HepG2 (cell line): ENCODE data around the gene IFIT5. TPM values are rescaled to one million over a fixed set of nuclear protein-coding genes. Genes with fewer than 3 reads are reported as not detected.

Experiments used
- ATAC-seq: fragments of 200-7000 bp; cut with Tn5 transposase; 3 replicates; pipeline ENCODE4 v1.9.1; 2020; ENCODE audit warnings: mild to moderate bottlenecking, moderate library complexity
- BruUV-seq: library from RNA; stranded (reverse); fragments of 400-500 nt; replicated peaks from 2 replicates; lab custom pipeline; 2021; lab: Mats Ljungman, UMichigan
- CTCF ChIA-PET: fragments of 300-600 bp; formaldehyde crosslinking; extraction: SDS; loops from one replicate; lab custom pipeline; 2021; ENCODE audit warnings: low total read pairs, inconsistent platforms, low intra/inter-chr PET ratio; lab: Yijun Ruan, JAX
- POLR2A ChIA-PET: fragments of 350-600 bp; sonication (Branson Sonifier 250); formaldehyde crosslinking; loops from one replicate; lab custom pipeline; 2020; ENCODE audit warnings: antibody characterized with exemption, inconsistent platforms; lab: Yijun Ruan, JAX
- DNase-seq: peaks from one replicate; pipeline ENCODE4 v3.0.0-alpha.2; 2015; ENCODE audit warnings: low spot score
- FAIRE-seq: peaks from 3 replicates; lab custom pipeline; 2011; peaks lifted over from hg19 to GRCh38; lab: Jason Lieb, UNC
- H2AFZ ChIP-seq: one replicate; pipeline ENCODE4 v1.6.1; 2011; ENCODE audit warnings: low read length, inconsistent platforms
- H3K27ac ChIP-seq: fragments of 300-600 bp; 3 replicates; pipeline ENCODE4 v1.8.0; 2011; ENCODE audit warnings: mixed run types, mild to moderate bottlenecking, mixed read lengths, low read length, inconsistent platforms; ENCODE audit not compliant: insufficient read depth; ENCODE audit errors: extremely low read length
- H3K27me3 ChIP-seq, 2 experiments: fragments of 200-600 bp in 1 of 2; 2 replicates in 1 of 2; 3 replicates in 1 of 2; pipeline versions ENCODE4 v1.6.0 to v1.8.0; 2011; ENCODE audit warnings: low read length in 2 of 2, mild to moderate bottlenecking in 2 of 2, moderate library complexity in 2 of 2, inconsistent platforms in 1 of 2; ENCODE audit not compliant: insufficient read depth in 2 of 2, control insufficient read depth in 1 of 2
- H3K36me3 ChIP-seq, 2 experiments: fragments of 200-600 bp in 1 of 2; replicated peaks in 1 of 2; 2 replicates in 1 of 2; 3 replicates in 1 of 2; pipeline versions ENCODE4 v1.5.1 to v1.8.0; 2011; ENCODE audit warnings: low read length in 2 of 2, inconsistent platforms in 1 of 2; ENCODE audit not compliant: insufficient read depth in 2 of 2, control insufficient read depth in 1 of 2
- H3K4me1 ChIP-seq: 2 replicates; pipeline ENCODE4 v1.5.1; 2012; ENCODE audit warnings: low read length, inconsistent platforms; ENCODE audit not compliant: insufficient read depth
- H3K4me2 ChIP-seq: 2 replicates; pipeline ENCODE4 v1.6.0; 2011; ENCODE audit warnings: low read depth, low read length, inconsistent platforms
- H3K4me3 ChIP-seq, 3 experiments: fragments of 200-600 bp in 1 of 3; sonication (generic), shearing (Covaris generic) in 1 of 3; replicated peaks in 1 of 3; 2 replicates each; pipeline ENCODE4 v1.5.1; 2011 to 2016; ENCODE audit warnings: low read length in 3 of 3, inconsistent platforms in 2 of 3, low read depth in 2 of 3, mild to moderate bottlenecking in 2 of 3, control low read depth in 1 of 3, mixed read lengths in 1 of 3; ENCODE audit not compliant: insufficient read depth in 1 of 3
- H3K79me2 ChIP-seq: one replicate; pipeline ENCODE4 v1.6.1; 2011; ENCODE audit warnings: low read length, inconsistent platforms; ENCODE audit not compliant: insufficient read depth
- H3K9ac ChIP-seq: 2 replicates; pipeline ENCODE4 v1.6.0; 2011; ENCODE audit warnings: mild to moderate bottlenecking, low read depth, low read length, inconsistent platforms; ENCODE audit not compliant: insufficient read depth
- H3K9me3 ChIP-seq: 2 replicates; pipeline ENCODE4 v1.5.1; 2012; ENCODE audit warnings: mild to moderate bottlenecking, low read length
- H4K20me1 ChIP-seq: 2 replicates; pipeline ENCODE4 v1.6.0; 2011; ENCODE audit warnings: inconsistent platforms, mild to moderate bottlenecking, low read length, moderate library complexity; ENCODE audit not compliant: insufficient read depth
- FOXP1 ChIP-seq, 2 experiments: fragments of 450-650 bp in 1 of 2; IDR thresholded peaks; 2 replicates each; pipeline ENCODE4 v1.6.1; 2017 to 2018; ENCODE audit warnings: antibody characterized with exemption in 1 of 2
- MED13 ChIP-seq: sonication (generic); formaldehyde crosslinking; IDR thresholded peaks from 2 replicates; pipeline ENCODE4 v1.5.0; 2020; ENCODE audit warnings: missing genetic modification reagents
- MIER2 ChIP-seq: IDR thresholded peaks from 2 replicates; pipeline ENCODE4 v1.6.1; 2016; ENCODE audit warnings: missing biosample characterization, missing genetic modification reagents
- WGBS: methylation state at CpG from one replicate; pipeline ENCODE4 v1.1.6; 2017; ENCODE audit warnings: low lambda C conversion rate; 5-methylcytosine and 5-hydroxymethylcytosine counted together
- in situ Hi-C: cut with HindIII; loops from 2 replicates; pipeline ENCODE4 v1.10.0; 2017; ENCODE audit warnings: low pct_unique_long_range_greater_than_20kb; ENCODE audit not compliant: extremely low pct_ligation_motif_present
- intact Hi-C: fragments of 100-400 bp; cut with micrococcal nuclease; formaldehyde crosslinking; loops from one replicate; pipeline ENCODE4 v1.10.0; 2022; ENCODE audit not compliant: unreplicated experiment
- polyA plus RNA-seq, 8 experiments: library from polyadenylated mRNA; depleted of rRNA in 3 of 8; stranded (reverse) in 7 of 8; unstranded in 1 of 8; fragments of >200 nt; fragmentation: Illumina TruSeq in 4 of 8; extraction: Trizol in 4 of 8; gene quantifications; 2 replicates each; pipeline versions ENCODE4 v1.2.1 to v1.2.3, GENCODE V29; 2011 to 2016; ENCODE audit warnings: low read depth in 4 of 8, missing spikeins in 1 of 8, mixed read lengths in 1 of 8; ENCODE audit not compliant: insufficient read depth in 1 of 8
- total RNA-seq, 5 experiments: library from RNA; depleted of rRNA; stranded (reverse); fragments of >200 nt; fragmentation: Illumina TruSeq; extraction: Trizol; gene quantifications; 2 replicates each; pipeline ENCODE4 v1.2.3, GENCODE V29; 2016; ENCODE audit warnings: low read depth in 1 of 5
- TF ChIP-seq, protein P1 (sequence below): sonication (generic); formaldehyde crosslinking; IDR thresholded peaks from 2 replicates; pipeline ENCODE4 v1.4.0; 2020; ENCODE audit warnings: missing genetic modification reagents
- TF ChIP-seq, protein P2 (sequence below): sonication (generic); formaldehyde crosslinking; IDR thresholded peaks from 2 replicates; pipeline ENCODE4 v1.4.0; 2020; ENCODE audit warnings: missing genetic modification reagents, borderline replicate concordance

The IFIT5 gene
- total and polyA plus RNA-seq, 2 of the 13 experiments (the other 11 are each of a cell fraction or from before 2014, with no cell fraction given), result 2.2 to 8.3 TPM

DNA sequence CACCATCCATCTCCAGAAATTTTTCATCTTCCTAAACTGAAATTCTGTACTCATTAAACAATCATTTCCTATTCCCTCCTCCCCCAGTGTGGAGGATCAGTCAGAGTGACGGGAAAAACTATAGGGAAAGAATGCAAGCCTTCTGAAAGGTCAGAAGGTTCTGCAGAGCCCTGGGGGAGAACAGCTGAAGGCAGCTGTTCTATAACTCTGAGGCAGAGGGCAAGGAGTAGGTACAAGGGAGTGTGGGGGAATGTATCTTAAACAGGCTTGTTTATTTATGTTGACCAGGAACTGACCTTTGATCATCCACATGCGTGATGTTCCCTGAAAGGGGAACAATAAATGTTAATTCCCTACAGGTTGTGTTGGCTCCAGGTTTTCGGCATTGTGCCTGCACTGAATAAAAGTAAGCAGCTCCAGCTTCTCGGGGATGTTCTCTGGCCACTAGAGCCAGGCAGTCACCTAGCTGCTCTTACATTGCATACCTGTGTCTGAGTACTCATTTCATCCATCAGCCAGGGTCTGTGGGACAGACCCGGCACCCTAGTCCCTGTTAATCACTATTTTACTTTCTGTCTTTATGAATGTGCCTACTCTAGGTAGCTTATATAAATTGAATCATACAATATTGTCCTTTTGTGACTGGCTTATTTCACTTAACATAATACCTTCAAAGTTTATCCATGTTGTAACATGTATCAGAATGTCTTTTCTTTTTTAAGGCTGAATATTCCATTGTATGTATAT, 16.2 kb upstream of the IFIT5 start:
- Histone ChIP-seq H3K9me3 (no peaks in the 10 kb centered on the region), H3K4me3 (no peak overlapping the region), H3K79me2 (no peaks in the 10 kb centered on the region), H2AFZ (no peak overlapping the region), H3K27me3 (no peaks in the 10 kb centered on the region), H3K4me2 (no peak overlapping the region), H3K27ac (no peak overlapping the region), H3K36me3 (0 out of 5 replicates have a peak, but pooled peaks cover 0 to 3% of the 10 kb centered on the region in 2 experiments), H3K4me1 (peaks cover 15% of the 10 kb centered on the region), H3K9ac (no peak overlapping the region), H4K20me1 (no peaks in the 10 kb centered on the region)
- intact Hi-C loops, result no loop called here
- no peak for ATAC-seq
- no TSS peak for BruUV-seq
- 40% methylated on average over 3 of the region's 5 CpGs for WGBS
- in situ Hi-C loops, result no loop called here
- ChIA-PET POLR2A (no interaction called here), CTCF (no interaction called here)
- FAIRE-seq, result peak; percentile 12
- DNase-seq, result no peak
- TF ChIP-seq, protein P1, sequence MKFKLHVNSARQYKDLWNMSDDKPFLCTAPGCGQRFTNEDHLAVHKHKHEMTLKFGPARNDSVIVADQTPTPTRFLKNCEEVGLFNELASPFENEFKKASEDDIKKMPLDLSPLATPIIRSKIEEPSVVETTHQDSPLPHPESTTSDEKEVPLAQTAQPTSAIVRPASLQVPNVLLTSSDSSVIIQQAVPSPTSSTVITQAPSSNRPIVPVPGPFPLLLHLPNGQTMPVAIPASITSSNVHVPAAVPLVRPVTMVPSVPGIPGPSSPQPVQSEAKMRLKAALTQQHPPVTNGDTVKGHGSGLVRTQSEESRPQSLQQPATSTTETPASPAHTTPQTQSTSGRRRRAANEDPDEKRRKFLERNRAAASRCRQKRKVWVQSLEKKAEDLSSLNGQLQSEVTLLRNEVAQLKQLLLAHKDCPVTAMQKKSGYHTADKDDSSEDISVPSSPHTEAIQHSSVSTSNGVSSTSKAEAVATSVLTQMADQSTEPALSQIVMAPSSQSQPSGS (CRISPR knock-in tag), result no peak
- TF ChIP-seq FOXP1 (IDR thresholded peaks at IDR 0.05) (no peak), FOXP1 (CRISPR knock-in tag; IDR thresholded peaks at IDR 0.05) (0 out of 2 replicates have a peak, but pooled peaks have one; percentile 18), MIER2 (no peak)

DNA sequence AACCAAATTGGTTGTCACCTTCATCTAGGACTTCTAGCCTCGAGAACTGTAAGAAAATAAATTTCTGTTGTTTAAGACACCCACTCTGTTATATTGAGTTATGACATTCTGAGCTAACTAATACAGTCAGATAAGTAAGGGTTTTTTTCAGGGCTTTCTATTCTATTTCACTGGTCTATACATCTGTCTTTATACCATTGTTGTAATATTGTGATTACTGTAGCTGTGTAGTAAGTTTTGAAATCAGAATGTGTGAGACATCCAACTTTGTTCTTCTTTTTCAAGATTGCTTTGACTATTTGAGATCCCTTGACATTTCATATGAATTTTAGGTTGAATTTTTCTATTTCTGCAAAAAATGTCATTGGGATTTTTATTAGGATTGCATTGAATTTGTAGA, 14.4 kb upstream of the IFIT5 start:
- ChIA-PET POLR2A (interaction anchor here (0.7 kb wide), 1 partner anchor 122 kb away, joined by 6 read pairs; no protein-coding TSS in a partner anchor), CTCF (no interaction called here)
- H3K27me3 ChIP-seq, result no peaks in the 10 kb centered on the region
- ATAC-seq (no peak), DNase-seq (no peak), FAIRE-seq (no peak)
- H3K27ac ChIP-seq, result no peak overlapping the region
- intact Hi-C loops, result no loop called here
- no peak overlapping the region for H2AFZ ChIP-seq
- no peaks in the 10 kb centered on the region for H3K9me3 ChIP-seq
- in situ Hi-C loops, result no loop called here
- H3K4me2 ChIP-seq, result no peak overlapping the region
- H3K36me3 ChIP-seq, result 0 out of 5 replicates have a peak, but pooled peaks cover 0 to 3% of the 10 kb centered on the region in 2 experiments
- no peak overlapping the region for H3K9ac ChIP-seq
- H3K79me2 ChIP-seq, result no peaks in the 10 kb centered on the region
- H4K20me1 ChIP-seq, result no peaks in the 10 kb centered on the region
- no peak overlapping the region for H3K4me3 ChIP-seq
- 75% methylated on average over 1 of the region's 1 CpG for WGBS
- H3K4me1 ChIP-seq, result peaks cover 20% of the 10 kb centered on the region
- no TSS peak for BruUV-seq
- TF ChIP-seq, protein P2, sequence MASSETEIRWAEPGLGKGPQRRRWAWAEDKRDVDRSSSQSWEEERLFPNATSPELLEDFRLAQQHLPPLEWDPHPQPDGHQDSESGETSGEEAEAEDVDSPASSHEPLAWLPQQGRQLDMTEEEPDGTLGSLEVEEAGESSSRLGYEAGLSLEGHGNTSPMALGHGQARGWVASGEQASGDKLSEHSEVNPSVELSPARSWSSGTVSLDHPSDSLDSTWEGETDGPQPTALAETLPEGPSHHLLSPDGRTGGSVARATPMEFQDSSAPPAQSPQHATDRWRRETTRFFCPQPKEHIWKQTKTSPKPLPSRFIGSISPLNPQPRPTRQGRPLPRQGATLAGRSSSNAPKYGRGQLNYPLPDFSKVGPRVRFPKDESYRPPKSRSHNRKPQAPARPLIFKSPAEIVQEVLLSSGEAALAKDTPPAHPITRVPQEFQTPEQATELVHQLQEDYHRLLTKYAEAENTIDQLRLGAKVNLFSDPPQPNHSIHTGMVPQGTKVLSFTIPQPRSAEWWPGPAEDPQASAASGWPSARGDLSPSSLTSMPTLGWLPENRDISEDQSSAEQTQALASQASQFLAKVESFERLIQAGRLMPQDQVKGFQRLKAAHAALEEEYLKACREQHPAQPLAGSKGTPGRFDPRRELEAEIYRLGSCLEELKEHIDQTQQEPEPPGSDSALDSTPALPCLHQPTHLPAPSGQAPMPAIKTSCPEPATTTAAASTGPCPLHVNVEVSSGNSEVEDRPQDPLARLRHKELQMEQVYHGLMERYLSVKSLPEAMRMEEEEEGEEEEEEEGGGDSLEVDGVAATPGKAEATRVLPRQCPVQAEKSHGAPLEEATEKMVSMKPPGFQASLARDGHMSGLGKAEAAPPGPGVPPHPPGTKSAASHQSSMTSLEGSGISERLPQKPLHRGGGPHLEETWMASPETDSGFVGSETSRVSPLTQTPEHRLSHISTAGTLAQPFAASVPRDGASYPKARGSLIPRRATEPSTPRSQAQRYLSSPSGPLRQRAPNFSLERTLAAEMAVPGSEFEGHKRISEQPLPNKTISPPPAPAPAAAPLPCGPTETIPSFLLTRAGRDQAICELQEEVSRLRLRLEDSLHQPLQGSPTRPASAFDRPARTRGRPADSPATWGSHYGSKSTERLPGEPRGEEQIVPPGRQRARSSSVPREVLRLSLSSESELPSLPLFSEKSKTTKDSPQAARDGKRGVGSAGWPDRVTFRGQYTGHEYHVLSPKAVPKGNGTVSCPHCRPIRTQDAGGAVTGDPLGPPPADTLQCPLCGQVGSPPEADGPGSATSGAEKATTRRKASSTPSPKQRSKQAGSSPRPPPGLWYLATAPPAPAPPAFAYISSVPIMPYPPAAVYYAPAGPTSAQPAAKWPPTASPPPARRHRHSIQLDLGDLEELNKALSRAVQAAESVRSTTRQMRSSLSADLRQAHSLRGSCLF (CRISPR knock-in tag), result no peak
- no peak for TF ChIP-seq MED13 (CRISPR knock-in tag)
